Hepatocyte (in vitro differentiated cells): ENCODE data around the gene IL22RA1.

Source experiments
- CTCF ChIP-seq: fragments of 200-600 bp; sonication (generic); IDR thresholded peaks from 2 replicates; pipeline ENCODE4 v1.5.1; 2016; ENCODE audit warnings: antibody characterized with exemption, mild to moderate bottlenecking; ENCODE audit not compliant: poor library complexity
- EZH2 ChIP-seq: fragments of 200-600 bp; sonication (generic); IDR thresholded peaks from 2 replicates; pipeline ENCODE4 v1.6.1; 2016; ENCODE audit warnings: antibody characterized with exemption, mild to moderate bottlenecking, borderline replicate concordance

- no peak for TF ChIP-seq CTCF
- TF ChIP-seq EZH2 = no peak
These were observed 1.5 kb downstream of the IL22RA1 start for GRCh38 chr1:24141311-24141997.
